Gastrocnemius medialis (tissue), 4 donors: ENCODE results near the gene FCGR3B.
"Not testable (repeated sequence)": the region's sequence is repeated elsewhere in the genome, so short reads cannot be mapped to it uniquely, and the experiment has no call there.

Source experiments
- CTCF ChIP-seq, 5 experiments: fragments of 450-650 bp in 3 of 5; fragments of 200-600 bp in 2 of 5; sonication (generic) in 2 of 5; IDR thresholded peaks in 4 of 5; conservative IDR thresholded peaks in 1 of 5; 1 replicate in 4 of 5; 2 replicates in 1 of 5; pipeline ENCODE4 v1.5.1; 2016 to 2019; ENCODE audit warnings: antibody characterized with exemption in 5 of 5, mild to moderate bottlenecking in 3 of 5, moderate library complexity in 3 of 5
- POLR2A ChIP-seq, 2 donors: fragments of 450-650 bp; IDR thresholded peaks; one replicate each; pipeline ENCODE4 v1.6.1; 2017; ENCODE audit warnings: antibody characterized with exemption in 2 of 2, mild to moderate bottlenecking in 2 of 2, moderate library complexity in 2 of 2

- not testable (repeated sequence) for TF ChIP-seq CTCF (IDR thresholded peaks at IDR 0.05 in 4 of 5, conservative IDR thresholded peaks at IDR 0.05 in 1 of 5); POLR2A (IDR thresholded peaks at IDR 0.05)
Observed at GRCh38 chr1:161622054-161622453, 8.9 kb downstream of the FCGR3B start.
